ENCODE measurements around the gene PDE6A. TPM values are rescaled to one million over a fixed set of nuclear protein-coding genes. Genes with fewer than 3 reads are reported as not detected.
"Not testable (repeated sequence)": the region's sequence is repeated elsewhere in the genome, so short reads cannot be mapped to it uniquely, and the experiment has no call there.

PDE6A gene
- polyA plus RNA-seq, 3 donors = 0.01 TPM; not detected in 2

GRCh38 chr5:149860801-149861322 lies 83.7 kb downstream of the PDE6A start:
- H3K9me3 ChIP-seq (replicated peaks in 1 of 2; ENCODE audit: control insufficient read depth in 1 of 2, insufficient read depth in 1 of 2, low read length in 2 of 2) = no peaks in the 10 kb centered on the region
- H3K27ac ChIP-seq (ENCODE audit: low read depth in 1 of 2, low read length in 2 of 2) = no peak overlapping the region
- H3K4me3 Mint-ChIP-seq = no peak overlapping the region
- no peak overlapping the region for H3K4me2 ChIP-seq (replicated peaks; ENCODE audit: extremely low read depth, low read length, poor library complexity, severe bottlenecking)
- H3K9me3 Mint-ChIP-seq = no peaks in the 10 kb centered on the region
- H3K4me1 ChIP-seq (ENCODE audit: control insufficient read depth in 1 of 2, insufficient read depth in 2 of 2, low read length in 2 of 2) = peaks cover 2 to 6% of the 10 kb centered on the region in 2 donors
- DNase-seq = no peak
- WGBS (ENCODE audit: insufficient coverage) = 50% methylated on average over 7 of the region's 7 CpGs
- no peak for TF ChIP-seq CTCF (IDR thresholded peaks at IDR 0.05)
- no peaks in the 10 kb centered on the region for H4K20me1 ChIP-seq (ENCODE audit: insufficient read depth, low read length)
- H3K79me2 ChIP-seq (ENCODE audit: insufficient read depth, low read length) = no peaks in the 10 kb centered on the region
- H3K27me3 ChIP-seq (ENCODE audit: control insufficient read depth in 2 of 2, insufficient read depth in 2 of 2, low read length in 2 of 2) = no peaks in the 10 kb centered on the region
- peaks cover 0 to 2% (median 1%) of the 10 kb centered on the region in 3 donors for H3K27me3 Mint-ChIP-seq (ENCODE audit: low read depth in 3 of 3)
- intact Hi-C loops (cut with micrococcal nuclease) = no loop called here
- H3K4me3 ChIP-seq (replicated peaks in 1 of 3; ENCODE audit: low read depth in 2 of 3, low read length in 3 of 3) = no peak overlapping the region
- peaks cover 29 to 31% of the 10 kb centered on the region in 2 donors for H3K36me3 Mint-ChIP-seq
- peak overlapping the region in 1 of 7 donors; percentile 42 for H3K27ac Mint-ChIP-seq
- no peak overlapping the region for H2AFZ ChIP-seq (ENCODE audit: insufficient read depth, low read depth, low read length, poor library complexity, severe bottlenecking)
- peaks cover 3 to 12% of the 10 kb centered on the region in 2 donors for H3K36me3 ChIP-seq (replicated peaks in 1 of 2; ENCODE audit: control insufficient read depth in 1 of 2, insufficient read depth in 2 of 2, low read length in 2 of 2)
- no peak overlapping the region for H3K9ac ChIP-seq (ENCODE audit: insufficient read depth, low read length, poor library complexity, severe bottlenecking)
- peaks cover 19% of the 10 kb centered on the region for H3K4me1 Mint-ChIP-seq

- no peak for DNase-seq
- H3K27me3 Mint-ChIP-seq (ENCODE audit: low read depth in 3 of 3) = peaks cover 0 to 1% (median 0%) of the 10 kb centered on the region in 3 donors
- Histone ChIP-seq H3K79me2 (ENCODE audit: insufficient read depth, low read length) (no peaks in the 10 kb centered on the region), H3K4me1 (ENCODE audit: control insufficient read depth in 1 of 2, insufficient read depth in 2 of 2, low read length in 2 of 2) (no peaks in the 10 kb centered on the region), H3K4me2 (replicated peaks; ENCODE audit: extremely low read depth, low read length, poor library complexity, severe bottlenecking) (no peak overlapping the region), H3K36me3 (replicated peaks in 1 of 2; ENCODE audit: control insufficient read depth in 1 of 2, insufficient read depth in 2 of 2, low read length in 2 of 2) (peaks cover 6 to 16% of the 10 kb centered on the region in 2 donors), H3K9ac (ENCODE audit: insufficient read depth, low read length, poor library complexity, severe bottlenecking) (no peak overlapping the region), H3K4me3 (replicated peaks in 1 of 3; ENCODE audit: low read depth in 2 of 3, low read length in 3 of 3) (no peak overlapping the region), H3K27ac (ENCODE audit: low read depth in 1 of 2, low read length in 2 of 2) (no peak overlapping the region), H2AFZ (ENCODE audit: insufficient read depth, low read depth, low read length, poor library complexity, severe bottlenecking) (no peak overlapping the region), H4K20me1 (ENCODE audit: insufficient read depth, low read length) (no peaks in the 10 kb centered on the region), H3K9me3 (replicated peaks in 1 of 2; ENCODE audit: control insufficient read depth in 1 of 2, insufficient read depth in 1 of 2, low read length in 2 of 2) (no peaks in the 10 kb centered on the region), H3K27me3 (ENCODE audit: control insufficient read depth in 2 of 2, insufficient read depth in 2 of 2, low read length in 2 of 2) (no peaks in the 10 kb centered on the region)
- H3K4me1 Mint-ChIP-seq = peaks cover 12% of the 10 kb centered on the region
- H3K9me3 Mint-ChIP-seq = no peaks in the 10 kb centered on the region
- WGBS (ENCODE audit: insufficient coverage) = no CpG with 5 or more reads among the region's 4 CpGs
- intact Hi-C loops (cut with micrococcal nuclease) = no loop called here
- TF ChIP-seq CTCF (IDR thresholded peaks at IDR 0.05) = no peak
- H3K27ac Mint-ChIP-seq = no peak overlapping the region
- no peak overlapping the region for H3K4me3 Mint-ChIP-seq
- H3K36me3 Mint-ChIP-seq = peaks cover 34 to 38% of the 10 kb centered on the region in 2 donors
Observed at GRCh38 chr5:149859746-149860145, 84.8 kb downstream of the PDE6A start.

- intact Hi-C loops (cut with micrococcal nuclease); H3K79me2 ChIP-seq (ENCODE audit: insufficient read depth, low read length); H3K27ac ChIP-seq (ENCODE audit: low read depth in 1 of 2, low read length in 2 of 2); H3K4me1 ChIP-seq (ENCODE audit: control insufficient read depth in 1 of 2, insufficient read depth in 2 of 2, low read length in 2 of 2); DNase-seq; H3K9me3 ChIP-seq (replicated peaks in 1 of 2; ENCODE audit: control insufficient read depth in 1 of 2, insufficient read depth in 1 of 2, low read length in 2 of 2); H3K4me3 ChIP-seq (replicated peaks in 1 of 3; ENCODE audit: low read depth in 2 of 3, low read length in 3 of 3); H3K9me3 Mint-ChIP-seq; H3K9ac ChIP-seq (ENCODE audit: insufficient read depth, low read length, poor library complexity, severe bottlenecking); H4K20me1 ChIP-seq (ENCODE audit: insufficient read depth, low read length); H3K4me3 Mint-ChIP-seq; H3K4me2 ChIP-seq (replicated peaks; ENCODE audit: extremely low read depth, low read length, poor library complexity, severe bottlenecking); H3K27ac Mint-ChIP-seq; H3K27me3 Mint-ChIP-seq (ENCODE audit: low read depth in 3 of 3); H2AFZ ChIP-seq (ENCODE audit: insufficient read depth, low read depth, low read length, poor library complexity, severe bottlenecking); H3K27me3 ChIP-seq (ENCODE audit: control insufficient read depth in 2 of 2, insufficient read depth in 2 of 2, low read length in 2 of 2): not testable (repeated sequence)
- peaks cover 7 to 26% of the 10 kb centered on the region in 2 donors for H3K36me3 ChIP-seq (replicated peaks in 1 of 2; ENCODE audit: control insufficient read depth in 1 of 2, insufficient read depth in 2 of 2, low read length in 2 of 2)
- peaks cover 36 to 47% of the 10 kb centered on the region in 2 donors for H3K36me3 Mint-ChIP-seq
- H3K4me1 Mint-ChIP-seq = peaks cover 12% of the 10 kb centered on the region
- 100% methylated on average over 2 of the region's 6 CpGs for WGBS (ENCODE audit: insufficient coverage)
Observed at GRCh38 chr5:149858481-149858880, 86.1 kb downstream of the PDE6A start.

All from CD14-positive monocyte (primary cell).